ENCODE results near the gene CNTNAP5. TPM values are rescaled to one million over a fixed set of nuclear protein-coding genes. Genes with fewer than 3 reads are reported as not detected.

CNTNAP5 gene
- total and polyA plus RNA-seq, 12 donors: 0.04 TPM; not detected in 11

GRCh38 chr2:124678043-124678442 is 653.0 kb downstream of the CNTNAP5 start:
- Histone ChIP-seq H3K4me3 (no peak overlapping the region), H3K27ac (no peak overlapping the region), H3K36me3 (no peaks in the 10 kb centered on the region), H3K4me1 (no peaks in the 10 kb centered on the region), H3K27me3 (no peaks in the 10 kb centered on the region), H3K9me3 (peaks cover 0 to 31% (median 0%) of the 10 kb centered on the region in 11 donors)
- WGBS, 2 donors: 57 to 70% methylated on average over 2 of the region's 2 CpGs
- intact Hi-C loops (cut with DNase I): no loop called here
- DNase-seq (no peak), ATAC-seq (no peak)
- TF ChIP-seq, protein P1, sequence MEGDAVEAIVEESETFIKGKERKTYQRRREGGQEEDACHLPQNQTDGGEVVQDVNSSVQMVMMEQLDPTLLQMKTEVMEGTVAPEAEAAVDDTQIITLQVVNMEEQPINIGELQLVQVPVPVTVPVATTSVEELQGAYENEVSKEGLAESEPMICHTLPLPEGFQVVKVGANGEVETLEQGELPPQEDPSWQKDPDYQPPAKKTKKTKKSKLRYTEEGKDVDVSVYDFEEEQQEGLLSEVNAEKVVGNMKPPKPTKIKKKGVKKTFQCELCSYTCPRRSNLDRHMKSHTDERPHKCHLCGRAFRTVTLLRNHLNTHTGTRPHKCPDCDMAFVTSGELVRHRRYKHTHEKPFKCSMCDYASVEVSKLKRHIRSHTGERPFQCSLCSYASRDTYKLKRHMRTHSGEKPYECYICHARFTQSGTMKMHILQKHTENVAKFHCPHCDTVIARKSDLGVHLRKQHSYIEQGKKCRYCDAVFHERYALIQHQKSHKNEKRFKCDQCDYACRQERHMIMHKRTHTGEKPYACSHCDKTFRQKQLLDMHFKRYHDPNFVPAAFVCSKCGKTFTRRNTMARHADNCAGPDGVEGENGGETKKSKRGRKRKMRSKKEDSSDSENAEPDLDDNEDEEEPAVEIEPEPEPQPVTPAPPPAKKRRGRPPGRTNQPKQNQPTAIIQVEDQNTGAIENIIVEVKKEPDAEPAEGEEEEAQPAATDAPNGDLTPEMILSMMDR (IDR thresholded peaks at IDR 0.05): no peak

DNA sequence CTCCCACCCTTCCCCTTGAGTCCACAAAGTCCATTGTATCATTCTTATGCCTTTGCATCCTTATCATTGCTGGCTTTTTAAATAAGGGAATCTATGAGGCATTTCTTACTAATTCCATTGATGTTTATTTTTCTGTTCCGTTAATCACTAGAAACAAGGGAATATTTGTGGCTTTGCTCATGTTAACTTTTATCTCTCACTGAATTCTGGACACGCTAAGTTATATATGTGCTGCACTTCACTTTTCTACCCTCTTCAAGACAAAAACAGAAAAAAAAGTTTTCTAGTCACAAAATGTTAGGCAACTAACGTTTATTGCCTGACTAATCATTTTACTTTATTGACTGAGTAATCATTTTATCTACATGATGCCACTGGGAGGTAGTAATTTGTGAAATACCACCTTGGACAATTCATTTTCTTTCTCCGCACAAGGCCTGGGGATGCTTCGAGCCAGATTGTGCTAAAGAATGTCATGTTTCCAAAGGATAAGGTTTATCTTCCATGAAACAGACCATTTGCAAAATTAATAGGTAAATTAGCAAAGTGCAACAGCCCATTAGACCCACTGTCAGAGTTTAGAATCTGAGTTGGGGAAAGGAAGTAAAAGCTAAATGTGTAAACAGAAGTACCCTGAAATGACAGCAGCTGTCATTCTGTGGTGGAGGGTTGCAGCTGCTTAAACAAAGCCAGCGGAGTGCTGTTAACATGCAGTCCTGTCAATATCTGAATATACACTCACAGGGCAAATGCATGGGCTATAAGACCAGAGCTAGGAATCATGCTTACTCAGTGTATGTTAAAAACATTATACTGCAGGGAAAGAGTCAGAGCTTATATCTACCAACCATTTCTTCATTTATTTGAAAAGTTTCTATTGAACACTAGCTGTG is 658.7 kb downstream of the CNTNAP5 start:
- no peaks in the 10 kb centered on the region for H3K4me1 ChIP-seq
- H3K27me3 ChIP-seq: no peaks in the 10 kb centered on the region
- no peak overlapping the region for H3K4me3 ChIP-seq
- ATAC-seq: no peak
- no peak for DNase-seq
- TF ChIP-seq, protein P1 (IDR thresholded peaks at IDR 0.05): no peak
- H3K9me3 ChIP-seq: peaks cover 0 to 27% (median 4%) of the 10 kb centered on the region in 11 donors
- intact Hi-C loops (cut with DNase I): no loop called here
- no peak overlapping the region for H3K27ac ChIP-seq
- WGBS, 2 donors: 69 to 70% methylated on average over 6 of the region's 6 CpGs
- no peaks in the 10 kb centered on the region for H3K36me3 ChIP-seq

- WGBS, 2 donors: 94 to 95% methylated on average over 3 of the region's 3 CpGs
- H3K27me3 ChIP-seq: no peaks in the 10 kb centered on the region
- DNase-seq: no peak
- ATAC-seq: no peak
- TF ChIP-seq, protein P1 (IDR thresholded peaks at IDR 0.05): no peak
- H3K9me3 ChIP-seq: peaks cover 0 to 68% (median 21%) of the 10 kb centered on the region in 11 donors
- no peak overlapping the region for H3K4me3 ChIP-seq
- no peak overlapping the region for H3K27ac ChIP-seq
- H3K36me3 ChIP-seq: no peaks in the 10 kb centered on the region
- H3K4me1 ChIP-seq: no peaks in the 10 kb centered on the region
- intact Hi-C loops (cut with DNase I): no loop called here
Measured at GRCh38 chr2:124689348-124689747, 664.3 kb downstream of the CNTNAP5 start.

GRCh38 chr2:124692216-124692615 is 667.1 kb downstream of the CNTNAP5 start:
- ATAC-seq: no peak
- Histone ChIP-seq H3K27ac (no peak overlapping the region), H3K4me1 (no peaks in the 10 kb centered on the region), H3K27me3 (no peaks in the 10 kb centered on the region), H3K4me3 (no peak overlapping the region), H3K9me3 (peaks cover 0 to 57% (median 21%) of the 10 kb centered on the region in 11 donors), H3K36me3 (no peaks in the 10 kb centered on the region)
- DNase-seq: no peak
- intact Hi-C loops (cut with DNase I): no loop called here
- TF ChIP-seq, protein P1 (IDR thresholded peaks at IDR 0.05): no peak

Measured in heart right ventricle (tissue), 16 donors.